ENCODE measurements around the gene MED19. TPM values are rescaled to one million over a fixed set of nuclear protein-coding genes. Genes with fewer than 3 reads are reported as not detected.

MED19 gene, protein sequence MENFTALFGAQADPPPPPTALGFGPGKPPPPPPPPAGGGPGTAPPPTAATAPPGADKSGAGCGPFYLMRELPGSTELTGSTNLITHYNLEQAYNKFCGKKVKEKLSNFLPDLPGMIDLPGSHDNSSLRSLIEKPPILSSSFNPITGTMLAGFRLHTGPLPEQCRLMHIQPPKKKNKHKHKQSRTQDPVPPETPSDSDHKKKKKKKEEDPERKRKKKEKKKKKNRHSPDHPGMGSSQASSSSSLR
- total RNA-seq (2021) = 17.6 and 17.9 TPM in 2 replicates
- long read RNA-seq, transcript MED19-202 (5 exons, 1,203 nt) = major isoform, 21 of 26 reads
- long read RNA-seq, partial matches to known transcripts = 3 of 26 reads
- long read RNA-seq, other reads (novel, unspliced or antisense) = 0 of 26 reads

DNA sequence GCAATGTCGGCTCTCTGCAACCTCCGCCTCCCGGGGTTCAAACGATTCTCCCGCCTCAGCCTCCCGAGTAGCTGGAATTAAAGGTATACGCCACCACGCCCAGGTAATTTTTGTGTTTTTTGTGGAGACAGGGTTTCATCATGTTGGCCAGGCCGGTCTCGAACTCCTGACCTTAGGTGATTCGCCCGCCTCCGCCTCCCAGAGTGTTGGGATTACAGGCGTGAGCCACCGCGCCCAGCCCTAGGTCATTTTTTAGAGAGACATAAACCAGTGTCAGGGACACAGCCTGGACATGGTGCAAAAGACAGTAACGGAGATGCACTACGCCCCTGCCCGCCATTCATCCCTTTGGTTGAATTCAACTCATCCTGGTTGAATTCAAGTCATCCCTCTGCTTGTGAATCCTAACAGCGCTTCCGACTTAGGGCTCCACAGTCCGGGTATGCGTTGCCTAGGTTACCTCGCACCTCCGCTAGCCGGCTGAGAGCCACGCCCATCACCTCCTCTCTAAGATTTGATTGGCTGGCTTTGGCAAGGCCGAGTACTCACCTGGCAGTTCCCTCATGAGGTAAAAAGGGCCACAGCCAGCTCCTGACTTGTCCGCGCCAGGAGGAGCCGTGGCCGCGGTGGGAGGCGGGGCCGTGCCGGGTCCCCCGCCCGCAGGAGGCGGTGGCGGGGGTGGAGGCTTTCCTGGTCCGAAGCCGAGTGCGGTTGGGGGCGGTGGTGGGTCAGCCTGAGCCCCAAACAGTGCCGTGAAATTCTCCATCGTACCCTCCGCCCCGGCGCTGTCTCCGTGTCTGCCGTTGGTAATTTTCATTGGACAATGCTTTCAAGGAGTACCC lies at the start of gene MED19:
MED19 (minus strand) TSS at position 802 of the 842 bp plus-strand sequence; CDS start at position 766, 36 bp downstream.
- Mint-ChIP-seq H3K27me3 (ENCODE audit: low read depth) (no peaks in the 10 kb centered on the region), H3K4me3 (peak within 1 kb of the TSS; percentile 100), H3K36me3 (ENCODE audit: insufficient read depth in 1 of 3, low read depth in 3 of 3) (peaks cover 12 to 16% (median 15%) of the 10 kb centered on the region in 3 experiments), H3K4me1 (peaks cover 13 to 22% of the 10 kb centered on the region in 2 experiments), H3K9me3 (peaks cover 3 to 4% of the 10 kb centered on the region in 2 experiments; a peak in 4 of 5 replicates), H3K27ac (peak within 1 kb of the TSS; percentile 99 to 100 (median 100))
- Histone ChIP-seq H3K9ac (ENCODE audit: extremely low read depth, insufficient read length, low read length) (peak within 1 kb of the TSS; percentile 96), H3K56ac (ENCODE audit: insufficient read length, low read depth, low read length) (no peak within 1 kb of the TSS), H3K79me2 (ENCODE audit: insufficient read depth, low read length) (peaks cover 21% of the 10 kb centered on the region; the same call in 1 of the 2 replicates), H3K14ac (ENCODE audit: insufficient read depth, low read length) (peak within 1 kb of the TSS; percentile 94), H2BK12ac (ENCODE audit: insufficient read length, low read depth, low read length) (no peak within 1 kb of the TSS), H2BK5ac (ENCODE audit: insufficient read length, low read length) (peak within 1 kb of the TSS; percentile 15), H3T11ph (ENCODE audit: low read length) (no peak within 1 kb of the TSS), H2BK120ac (ENCODE audit: low read depth, low read length, poor library complexity, severe bottlenecking) (no peak within 1 kb of the TSS), H3K4me2 (ENCODE audit: insufficient read depth, insufficient read length, low read length) (peak within 1 kb of the TSS; percentile 74), H2AK5ac (ENCODE audit: insufficient read length, low read length) (no peak within 1 kb of the TSS), H4K91ac (ENCODE audit: insufficient read length, low read depth, low read length) (no peak within 1 kb of the TSS), H3K79me1 (ENCODE audit: insufficient read depth, low read depth, low read length, poor library complexity, severe bottlenecking) (no peaks in the 10 kb centered on the region), H3K23ac (ENCODE audit: insufficient read length, low read depth, low read length) (no peak within 1 kb of the TSS), H3K18ac (ENCODE audit: insufficient read length, low read depth, low read length) (peak within 1 kb of the TSS; percentile 87), H4K5ac (ENCODE audit: insufficient read length, low read depth, low read length) (peak within 1 kb of the TSS; percentile 17), H3K27me3 (ENCODE audit: insufficient read depth, low read length) (no peaks in the 10 kb centered on the region), H3K23me2 (ENCODE audit: insufficient read length, low read depth, low read length, poor library complexity, severe bottlenecking) (no peaks in the 10 kb centered on the region), H2AFZ (ENCODE audit: low read length) (no peak within 1 kb of the TSS), H2BK20ac (ENCODE audit: low read depth, low read length, poor library complexity, severe bottlenecking) (no peak within 1 kb of the TSS), H3K4ac (ENCODE audit: low read depth, low read length) (no peak within 1 kb of the TSS), H3K27ac (ENCODE audit: insufficient read length, low read depth, low read length) (peak within 1 kb of the TSS; percentile 13), H4K20me1 (ENCODE audit: control insufficient read depth, insufficient read depth, insufficient read length) (no peaks in the 10 kb centered on the region), H3K9me3 (ENCODE audit: control insufficient read depth, low read depth, low read length) (no peaks in the 10 kb centered on the region), H2BK15ac (ENCODE audit: low read depth, low read length) (no peak within 1 kb of the TSS), H4K8ac (replicated peaks; ENCODE audit: insufficient read length, low read depth, low read length) (no peak within 1 kb of the TSS), H3K4me1 (ENCODE audit: insufficient read depth, low read length) (no peaks in the 10 kb centered on the region)
- no CpG with 5 or more reads among the region's 51 CpGs for WGBS (ENCODE audit: extremely low coverage, insufficient read length, low lambda C conversion rate)
- TF ChIP-seq, protein P1, sequence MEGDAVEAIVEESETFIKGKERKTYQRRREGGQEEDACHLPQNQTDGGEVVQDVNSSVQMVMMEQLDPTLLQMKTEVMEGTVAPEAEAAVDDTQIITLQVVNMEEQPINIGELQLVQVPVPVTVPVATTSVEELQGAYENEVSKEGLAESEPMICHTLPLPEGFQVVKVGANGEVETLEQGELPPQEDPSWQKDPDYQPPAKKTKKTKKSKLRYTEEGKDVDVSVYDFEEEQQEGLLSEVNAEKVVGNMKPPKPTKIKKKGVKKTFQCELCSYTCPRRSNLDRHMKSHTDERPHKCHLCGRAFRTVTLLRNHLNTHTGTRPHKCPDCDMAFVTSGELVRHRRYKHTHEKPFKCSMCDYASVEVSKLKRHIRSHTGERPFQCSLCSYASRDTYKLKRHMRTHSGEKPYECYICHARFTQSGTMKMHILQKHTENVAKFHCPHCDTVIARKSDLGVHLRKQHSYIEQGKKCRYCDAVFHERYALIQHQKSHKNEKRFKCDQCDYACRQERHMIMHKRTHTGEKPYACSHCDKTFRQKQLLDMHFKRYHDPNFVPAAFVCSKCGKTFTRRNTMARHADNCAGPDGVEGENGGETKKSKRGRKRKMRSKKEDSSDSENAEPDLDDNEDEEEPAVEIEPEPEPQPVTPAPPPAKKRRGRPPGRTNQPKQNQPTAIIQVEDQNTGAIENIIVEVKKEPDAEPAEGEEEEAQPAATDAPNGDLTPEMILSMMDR (conservative IDR thresholded peaks at IDR 0.05) = no peak
- peak; percentile 98 for DNase-seq
